Activated T-helper 2 cell treated with anti-CD3 and anti-CD28 coated beads, Interferon-gamma antibody, Interleukin-2, Interleukin-4, amounts not matched to agents 10 μg/mL and 5 μg/mL and 100 μg/mL, durations not matched to agents 14 hours and 24 hours and 36 hours (primary cell): ENCODE measurements around the gene MGME1. TPM values are rescaled to one million over a fixed set of nuclear protein-coding genes. Genes with fewer than 3 reads are reported as not detected.
"Not testable (repeated sequence)": the region's sequence is repeated elsewhere in the genome, so short reads cannot be mapped to it uniquely, and the experiment has no call there.

ENCODE experiments used
- DNase-seq: peaks from one replicate; pipeline ENCODE4 v3.0.0; 2021; ENCODE audit warnings: low spot score
- H3K27ac Mint-ChIP-seq: one replicate; pipeline ENCODE4 v1.8.0; 2021; ENCODE audit warnings: mixed read lengths
- H3K27me3 Mint-ChIP-seq: one replicate; pipeline ENCODE4 v1.8.0; 2021; ENCODE audit warnings: low read depth, mixed read lengths
- H3K36me3 Mint-ChIP-seq: one replicate; pipeline ENCODE4 v1.8.0; 2021; ENCODE audit warnings: low read depth, mixed read lengths
- H3K4me1 Mint-ChIP-seq: one replicate; pipeline ENCODE4 v1.8.0; 2021; ENCODE audit warnings: low read depth, mixed read lengths
- H3K4me3 Mint-ChIP-seq: one replicate; pipeline ENCODE4 v1.8.0; 2021; ENCODE audit warnings: low read depth, mild to moderate bottlenecking, moderate library complexity, mixed read lengths
- H3K9me3 Mint-ChIP-seq: one replicate; pipeline ENCODE4 v1.8.0; 2021; ENCODE audit warnings: mixed read lengths
- intact Hi-C: fragments of 100-400 bp; cut with micrococcal nuclease; formaldehyde crosslinking; loops from one replicate; pipeline ENCODE4 v1.15.1; 2023
- total RNA-seq: library from RNA; stranded (reverse); gene quantifications from 2 replicates; pipeline ENCODE4 v1.2.3, GENCODE V29; 2022

The MGME1 gene
- total RNA-seq, 1 donor from 2014 or later = 33.0 TPM

- H3K4me1 Mint-ChIP-seq = peaks cover 73% of the 10 kb centered on the region
- no peaks in the 10 kb centered on the region for H3K27me3 Mint-ChIP-seq
- no peaks in the 10 kb centered on the region for H3K9me3 Mint-ChIP-seq
- no peak overlapping the region for H3K4me3 Mint-ChIP-seq
- peak overlapping the region; percentile 26 for H3K27ac Mint-ChIP-seq
- intact Hi-C loops = no loop called here
- peaks cover 87% of the 10 kb centered on the region for H3K36me3 Mint-ChIP-seq
- DNase-seq = no peak
Observed at GRCh38 chr20:17957505-17958363, 11.1 kb upstream of the MGME1 start.

- intact Hi-C loops = no loop called here
- Mint-ChIP-seq H3K4me3 (peak overlapping the region; percentile 1), H3K9me3 (no peaks in the 10 kb centered on the region), H3K4me1 (peaks cover 78% of the 10 kb centered on the region), H3K27me3 (no peaks in the 10 kb centered on the region), H3K27ac (peak overlapping the region; percentile 88), H3K36me3 (peaks cover 87% of the 10 kb centered on the region)
- no peak for DNase-seq
Observed at GRCh38 chr20:17958373-17959256, 10.2 kb upstream of the MGME1 start.

DNA sequence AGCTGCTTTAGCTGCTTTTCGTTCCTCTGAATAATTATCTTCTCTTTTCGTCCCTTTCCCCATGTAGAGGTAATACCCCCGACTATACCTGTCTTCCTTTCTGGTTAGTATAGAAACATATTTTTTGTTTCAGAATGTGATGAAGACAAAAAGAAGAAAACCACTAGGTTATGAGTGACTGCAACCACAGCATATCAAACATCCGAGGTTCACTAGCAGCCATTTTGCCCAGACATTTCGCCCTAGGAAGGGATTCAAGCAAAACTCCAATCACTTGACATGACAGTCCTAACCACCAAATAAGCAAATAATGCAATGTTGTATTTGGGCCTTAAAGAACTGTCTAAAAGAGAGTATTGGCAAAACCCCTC is 9.6 kb upstream of the MGME1 start:
- Mint-ChIP-seq H3K4me3 (peak overlapping the region; percentile 54), H3K27me3 (no peaks in the 10 kb centered on the region)
- DNase-seq = no peak

GRCh38 chr20:17960400-17960885 is 8.4 kb upstream of the MGME1 start:
- H3K27me3 Mint-ChIP-seq, H3K4me3 Mint-ChIP-seq, DNase-seq, H3K9me3 Mint-ChIP-seq: not testable (repeated sequence)
- Mint-ChIP-seq H3K4me1 (peaks cover 78% of the 10 kb centered on the region), H3K36me3 (peaks cover 85% of the 10 kb centered on the region), H3K27ac (peak overlapping the region; percentile 91)
- intact Hi-C loops = loop anchor here (10.0 kb wide), 2 partner anchors 426 to 1386 kb away; partner anchors contain the start of genes BFSP1 and KIF16B

More for the DNA sequence above, 9.6 kb upstream of the MGME1 start:
- Mint-ChIP-seq H3K27ac (peak overlapping the region; percentile 88), H3K36me3 (peaks cover 87% of the 10 kb centered on the region), H3K4me1 (peaks cover 79% of the 10 kb centered on the region), H3K9me3 (no peaks in the 10 kb centered on the region)
- intact Hi-C loops = no loop called here

DNA sequence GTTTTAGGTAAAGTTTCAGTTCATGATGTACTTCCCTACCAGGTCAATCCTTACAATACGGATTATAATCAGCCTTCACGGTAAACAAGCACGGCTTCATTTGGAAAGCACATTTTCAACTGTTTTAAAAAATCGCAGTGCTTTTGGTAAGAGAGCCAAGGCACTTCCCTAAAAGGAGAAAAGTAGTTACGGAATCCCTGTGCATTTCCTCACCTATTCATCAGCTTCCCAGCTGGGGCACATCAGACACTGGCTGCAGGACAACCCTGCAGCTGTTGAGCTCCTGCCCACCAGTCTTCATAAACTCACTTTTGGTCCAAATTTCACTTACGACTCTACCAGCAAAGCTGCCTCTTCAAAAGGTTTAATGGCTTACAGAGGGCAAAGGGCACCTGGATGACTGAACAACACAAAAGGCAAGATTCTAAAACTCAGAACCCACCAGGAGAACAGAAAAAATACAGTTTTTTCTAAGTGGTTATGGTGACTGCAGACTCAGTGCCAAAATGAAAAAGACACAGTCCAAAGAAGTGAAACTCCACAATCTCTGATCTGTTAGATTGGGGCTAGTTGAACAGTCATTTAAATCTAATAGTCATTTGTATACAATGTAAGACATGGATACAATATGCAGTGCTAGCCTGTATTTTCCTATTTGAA is 7.8 kb upstream of the MGME1 start:
- Mint-ChIP-seq H3K9me3 (no peaks in the 10 kb centered on the region), H3K4me3 (peak overlapping the region; percentile 57), H3K27me3 (no peaks in the 10 kb centered on the region), H3K27ac (peak overlapping the region; percentile 91), H3K4me1 (peaks cover 72% of the 10 kb centered on the region), H3K36me3 (peaks cover 85% of the 10 kb centered on the region)
- no peak for DNase-seq
- intact Hi-C loops = loop anchor here (1.0 to 10.0 kb wide), 4 partner anchors 8 to 1386 kb away; partner anchors contain the start of genes BFSP1, KIF16B and MGME1

GRCh38 chr20:17961587-17961940 is 7.3 kb upstream of the MGME1 start:
- Mint-ChIP-seq H3K27me3 (no peaks in the 10 kb centered on the region), H3K4me3 (peak overlapping the region; percentile 17), H3K27ac (peak overlapping the region; percentile 91), H3K4me1 (peaks cover 70% of the 10 kb centered on the region), H3K36me3 (peaks cover 86% of the 10 kb centered on the region), H3K9me3 (no peaks in the 10 kb centered on the region)
- intact Hi-C loops = loop anchor here (1.0 to 10.0 kb wide), 4 partner anchors 8 to 1387 kb away; partner anchors contain the start of genes BFSP1, KIF16B and MGME1
- DNase-seq = no peak

GRCh38 chr20:17963114-17963897 is 5.5 kb upstream of the MGME1 start:
- no peaks in the 10 kb centered on the region for H3K27me3 Mint-ChIP-seq
- H3K36me3 Mint-ChIP-seq = peaks cover 90% of the 10 kb centered on the region
- H3K27ac Mint-ChIP-seq = peak overlapping the region; percentile 91
- no peaks in the 10 kb centered on the region for H3K9me3 Mint-ChIP-seq
- peak overlapping the region; percentile 96 for H3K4me3 Mint-ChIP-seq
- no peak for DNase-seq
- intact Hi-C loops = loop anchor here (10.0 kb wide), 2 partner anchors 429 to 1389 kb away; partner anchors contain the start of genes BFSP1 and KIF16B
- H3K4me1 Mint-ChIP-seq = peaks cover 59% of the 10 kb centered on the region

- Mint-ChIP-seq H3K4me1 (peaks cover 53% of the 10 kb centered on the region), H3K27me3 (no peaks in the 10 kb centered on the region), H3K9me3 (no peaks in the 10 kb centered on the region), H3K4me3 (peak overlapping the region; percentile 96), H3K36me3 (peaks cover 85% of the 10 kb centered on the region), H3K27ac (peak overlapping the region; percentile 91)
- intact Hi-C loops = loop anchor here (10.0 kb wide), 2 partner anchors 429 to 1389 kb away; partner anchors contain the start of genes BFSP1 and KIF16B
- DNase-seq = no peak
Observed at GRCh38 chr20:17964073-17964472, 4.7 kb upstream of the MGME1 start.

DNA sequence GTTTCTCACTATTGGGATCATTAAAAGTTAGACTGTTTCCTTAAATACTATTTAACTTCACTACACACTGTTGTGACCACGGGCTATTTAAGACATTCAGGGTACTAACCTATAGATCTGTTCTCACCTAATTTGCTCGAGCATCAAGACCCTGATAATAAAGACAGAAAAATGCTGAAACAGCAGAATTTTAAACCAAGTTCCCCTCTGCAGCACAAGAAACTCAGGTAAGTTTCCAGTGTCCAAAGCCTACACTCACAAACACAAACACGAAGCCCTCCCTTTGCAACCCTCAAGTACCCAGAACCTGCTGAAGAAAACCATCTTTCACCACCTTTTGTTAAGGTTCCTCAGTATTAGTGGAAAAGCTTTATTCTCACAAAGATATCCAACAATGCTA is 4.2 kb upstream of the MGME1 start:
- no peaks in the 10 kb centered on the region for H3K27me3 Mint-ChIP-seq
- DNase-seq = no peak
- intact Hi-C loops = loop anchor here (1.0 to 10.0 kb wide), 7 partner anchors 9 to 1390 kb away; partner anchors contain the start of genes BFSP1, KIF16B, RRBP1 and SNRPB2
- peaks cover 81% of the 10 kb centered on the region for H3K36me3 Mint-ChIP-seq
- H3K27ac Mint-ChIP-seq = peak overlapping the region; percentile 91
- peaks cover 49% of the 10 kb centered on the region for H3K4me1 Mint-ChIP-seq
- no peaks in the 10 kb centered on the region for H3K9me3 Mint-ChIP-seq
- H3K4me3 Mint-ChIP-seq = peak overlapping the region; percentile 96

DNA sequence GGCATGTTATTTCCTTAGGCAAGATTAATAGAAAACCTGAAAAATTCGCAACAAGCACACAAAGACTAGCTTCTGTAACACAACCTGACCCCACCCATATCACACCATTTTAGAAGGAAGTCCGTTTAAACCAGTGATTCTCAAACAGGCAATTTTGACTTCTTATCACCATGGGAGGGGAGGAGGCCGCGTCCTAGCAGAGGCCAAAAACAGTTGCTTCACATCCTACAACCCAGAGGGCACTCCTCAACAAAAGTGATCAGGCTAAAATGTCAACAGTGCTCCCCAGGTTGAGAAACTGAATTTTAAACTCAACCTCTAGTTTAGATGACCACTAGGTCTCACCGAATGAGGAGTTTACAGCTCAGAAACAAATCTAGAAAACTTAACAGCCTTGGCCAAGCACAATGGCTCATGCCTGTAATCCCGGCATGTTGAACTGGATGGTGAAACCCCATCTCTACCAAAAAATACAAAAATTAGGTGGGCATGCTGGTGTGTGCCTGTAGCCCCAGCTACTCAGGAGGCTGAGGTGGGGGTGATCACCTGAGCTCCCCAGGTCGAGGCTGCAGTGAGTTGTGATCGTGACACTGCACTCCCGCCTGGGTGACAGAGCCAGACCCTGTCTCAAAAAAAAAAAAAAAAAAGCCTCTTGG is 3.6 kb upstream of the MGME1 start:
- no peak for DNase-seq
- H3K4me3 Mint-ChIP-seq = peak overlapping the region; percentile 96
- H3K27ac Mint-ChIP-seq = peak overlapping the region; percentile 91
- peaks cover 49% of the 10 kb centered on the region for H3K4me1 Mint-ChIP-seq
- H3K27me3 Mint-ChIP-seq = no peaks in the 10 kb centered on the region
- H3K36me3 Mint-ChIP-seq = peaks cover 81% of the 10 kb centered on the region
- intact Hi-C loops = loop anchor here (1.0 to 10.0 kb wide), 7 partner anchors 10 to 1390 kb away; partner anchors contain the start of genes BFSP1, KIF16B, RRBP1 and SNRPB2
- H3K9me3 Mint-ChIP-seq = no peaks in the 10 kb centered on the region
